WERI-Rb-1 (cell line): Measurements from ENCODE around the gene ELP4.
"Not testable (repeated sequence)": the region's sequence is repeated elsewhere in the genome, so short reads cannot be mapped to it uniquely, and the experiment has no call there.

ENCODE experiments used
- DNase-seq: peaks from one replicate; pipeline ENCODE4 v3.0.0-alpha.2; 2020
- H3K27ac ChIP-seq: fragments of 250-450 bp; sonication (Bioruptor Pico); 2 replicates; pipeline ENCODE4 v1.5.1; 2020; ENCODE audit warnings: mild to moderate bottlenecking, moderate library complexity
- H3K27me3 ChIP-seq: fragments of 250-450 bp; sonication (Bioruptor Pico); 2 replicates; pipeline ENCODE4 v1.5.1; 2021; ENCODE audit warnings: mild to moderate bottlenecking, low read depth, moderate library complexity; ENCODE audit not compliant: insufficient read depth, severe bottlenecking
- H3K36me3 ChIP-seq: fragments of 250-450 bp; sonication (Bioruptor Pico); 2 replicates; pipeline ENCODE4 v1.5.1; 2020; ENCODE audit warnings: mild to moderate bottlenecking, moderate library complexity
- H3K4me3 ChIP-seq: 2 replicates; pipeline ENCODE4 v1.5.1; 2011; ENCODE audit warnings: low read depth, mild to moderate bottlenecking, control low read depth, low read length
- H3K9me3 ChIP-seq: fragments of 250-450 bp; sonication (Bioruptor Pico); 2 replicates; pipeline ENCODE4 v1.5.1; 2021; ENCODE audit warnings: mild to moderate bottlenecking, moderate library complexity; ENCODE audit not compliant: severe bottlenecking
- CTCF ChIP-seq: IDR thresholded peaks from 2 replicates; pipeline ENCODE4 v1.5.1; 2011; ENCODE audit warnings: low read depth, mild to moderate bottlenecking, control low read depth, inconsistent platforms, low read length

Gene ELP4

GRCh38 chr11:31479066-31479465 is 30.5 kb upstream of the ELP4 start:
- H3K27ac ChIP-seq: no peak overlapping the region
- no peak for TF ChIP-seq CTCF
- H3K36me3 ChIP-seq: no peaks in the 10 kb centered on the region
- no peak overlapping the region for H3K4me3 ChIP-seq
- no peaks in the 10 kb centered on the region for H3K9me3 ChIP-seq
- H3K27me3 ChIP-seq: no peaks in the 10 kb centered on the region
- DNase-seq: no peak

- Histone ChIP-seq H3K9me3 (no peaks in the 10 kb centered on the region), H3K27me3 (no peaks in the 10 kb centered on the region), H3K36me3 (no peaks in the 10 kb centered on the region), H3K4me3 (no peak overlapping the region), H3K27ac (no peak overlapping the region)
- DNase-seq: peak; percentile 9
- TF ChIP-seq CTCF: no peak
Measured at GRCh38 chr11:31480930-31481329, 28.6 kb upstream of the ELP4 start.

- no peak overlapping the region for H3K4me3 ChIP-seq
- H3K9me3 ChIP-seq: no peaks in the 10 kb centered on the region
- H3K27me3 ChIP-seq: no peaks in the 10 kb centered on the region
- no peak for DNase-seq
- no peak for TF ChIP-seq CTCF
- H3K36me3 ChIP-seq: 0 out of 2 replicates have a peak, but pooled peaks cover 2% of the 10 kb centered on the region
- no peak overlapping the region for H3K27ac ChIP-seq
Measured at GRCh38 chr11:31484497-31484896, 25.1 kb upstream of the ELP4 start.

- Histone ChIP-seq H3K27me3 (no peaks in the 10 kb centered on the region), H3K36me3 (0 out of 2 replicates have a peak, but pooled peaks cover 2% of the 10 kb centered on the region), H3K9me3 (no peaks in the 10 kb centered on the region), H3K27ac (no peak overlapping the region), H3K4me3 (no peak overlapping the region)
- TF ChIP-seq CTCF: no peak
- peak; percentile 25 for DNase-seq
Measured at GRCh38 chr11:31487848-31488247, 21.7 kb upstream of the ELP4 start.

- no peak overlapping the region for H3K4me3 ChIP-seq
- H3K36me3 ChIP-seq: peaks cover 6% of the 10 kb centered on the region
- no peaks in the 10 kb centered on the region for H3K27me3 ChIP-seq
- no peak for DNase-seq
- no peak overlapping the region for H3K27ac ChIP-seq
- H3K9me3 ChIP-seq: no peaks in the 10 kb centered on the region
- no peak for TF ChIP-seq CTCF
Measured at GRCh38 chr11:31492320-31492913, 17.1 kb upstream of the ELP4 start.

GRCh38 chr11:31493235-31493634 is 16.3 kb upstream of the ELP4 start:
- peaks cover 3% of the 10 kb centered on the region for H3K36me3 ChIP-seq
- H3K27me3 ChIP-seq: no peaks in the 10 kb centered on the region
- H3K4me3 ChIP-seq: no peak overlapping the region
- no peak for DNase-seq
- no peak overlapping the region for H3K27ac ChIP-seq
- H3K9me3 ChIP-seq: no peaks in the 10 kb centered on the region
- TF ChIP-seq CTCF: no peak

GRCh38 chr11:31493762-31494161 is 15.8 kb upstream of the ELP4 start:
- not testable (repeated sequence) for H3K9me3 ChIP-seq

More at GRCh38 chr11:31493762-31494161, 15.8 kb upstream of the ELP4 start:
- H3K27ac ChIP-seq, H3K27me3 ChIP-seq, H3K36me3 ChIP-seq, H3K4me3 ChIP-seq, DNase-seq: not testable (repeated sequence)
